ENCODE data around the gene LDLRAD4. TPM values are rescaled to one million over a fixed set of nuclear protein-coding genes. Genes with fewer than 3 reads are reported as not detected.
A peak's percentile ranks its signal among the peaks of the same experiment; 100 is the strongest.

Gene LDLRAD4
- total and polyA plus RNA-seq, 2 donors = 46.9 to 80.0 TPM

DNA sequence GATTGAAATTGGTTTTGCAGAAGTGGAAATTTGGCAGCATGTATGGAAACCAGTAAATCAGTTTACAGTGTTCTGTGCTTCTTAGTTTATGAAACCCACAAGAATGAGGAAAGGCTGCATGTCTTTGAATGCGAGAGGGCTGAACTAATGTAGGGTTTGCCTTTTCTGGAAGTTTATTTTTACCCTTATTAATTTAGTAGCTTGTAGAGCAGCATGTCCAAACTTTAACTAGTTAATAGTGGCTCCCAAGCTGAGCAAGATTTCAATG lies 50.4 kb downstream of the LDLRAD4 start:
- Histone ChIP-seq H3K9me3 (ENCODE audit: control insufficient read depth in 2 of 2, insufficient read depth in 1 of 2, low read length in 1 of 2) (no peaks in the 10 kb centered on the region), H3K27ac (ENCODE audit: low read depth in 1 of 2, low read length in 1 of 2) (no peak overlapping the region), H3K4me3 (ENCODE audit: low read length in 2 of 2) (no peak overlapping the region), H3K4me1 (ENCODE audit: control insufficient read depth in 2 of 2, insufficient read depth in 2 of 2, low read length in 2 of 2) (peaks cover 49 to 71% of the 10 kb centered on the region in 2 donors), H3K27me3 (ENCODE audit: control insufficient read depth in 2 of 2, insufficient read depth in 1 of 2, low read length in 1 of 2) (no peaks in the 10 kb centered on the region), H3K36me3 (ENCODE audit: control insufficient read depth in 2 of 2, insufficient read depth in 2 of 2, low read length in 1 of 2) (peaks cover 18 to 21% of the 10 kb centered on the region in 2 donors)
- 57% methylated on average over 1 of the region's 1 CpG for WGBS
- DNase-seq (ENCODE audit: low read depth in 6 of 9, low spot score in 9 of 9) = no peak

GRCh38 chr18:13269521-13270011 lies 51.0 kb downstream of the LDLRAD4 start:
- H3K9me3 ChIP-seq (ENCODE audit: control insufficient read depth in 2 of 2, insufficient read depth in 1 of 2, low read length in 1 of 2) = no peaks in the 10 kb centered on the region
- no peak for DNase-seq (ENCODE audit: low read depth in 6 of 9, low spot score in 9 of 9)
- no peak overlapping the region for H3K27ac ChIP-seq (ENCODE audit: low read depth in 1 of 2, low read length in 1 of 2)
- H3K4me3 ChIP-seq (ENCODE audit: low read length in 2 of 2) = no peak overlapping the region
- H3K27me3 ChIP-seq (ENCODE audit: control insufficient read depth in 2 of 2, insufficient read depth in 1 of 2, low read length in 1 of 2) = no peaks in the 10 kb centered on the region
- H3K36me3 ChIP-seq (ENCODE audit: control insufficient read depth in 2 of 2, insufficient read depth in 2 of 2, low read length in 1 of 2) = peaks cover 18 to 21% of the 10 kb centered on the region in 2 donors
- 82% methylated on average over 10 of the region's 10 CpGs for WGBS
- H3K4me1 ChIP-seq (ENCODE audit: control insufficient read depth in 2 of 2, insufficient read depth in 2 of 2, low read length in 2 of 2) = peaks cover 49 to 77% of the 10 kb centered on the region in 2 donors

DNA sequence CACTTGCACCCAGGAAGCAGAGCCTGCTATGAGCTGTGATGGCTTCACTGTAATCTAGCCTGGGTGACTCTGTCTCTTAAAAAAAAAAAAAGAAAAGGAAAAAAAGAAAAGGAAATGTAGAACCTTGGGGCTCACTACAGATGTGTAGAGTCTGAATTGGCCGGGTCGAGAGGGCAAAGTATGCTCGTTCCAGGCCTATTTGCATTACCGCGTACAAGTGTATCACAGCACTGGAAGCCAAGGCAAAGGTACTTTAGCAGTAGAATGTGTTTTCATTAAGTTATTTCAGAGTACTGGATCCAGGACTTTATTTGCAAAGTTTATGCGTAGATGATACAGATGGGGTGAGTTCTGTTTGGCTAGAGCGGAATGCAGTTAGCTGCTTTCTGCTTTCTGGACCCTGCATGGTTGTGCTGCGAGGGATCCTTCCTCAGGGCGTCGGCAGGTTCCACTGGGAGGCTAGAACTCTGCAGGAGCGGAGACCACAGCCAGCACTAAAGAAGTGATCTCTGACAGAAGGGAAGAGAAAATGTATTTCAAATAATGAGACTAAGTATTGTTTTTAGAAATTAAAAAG lies 51.8 kb downstream of the LDLRAD4 start:
- DNase-seq (ENCODE audit: low read depth in 6 of 9, low spot score in 9 of 9) = no peak
- WGBS = 97% methylated on average over 11 of the region's 11 CpGs
- Histone ChIP-seq H3K4me1 (ENCODE audit: control insufficient read depth in 2 of 2, insufficient read depth in 2 of 2, low read length in 2 of 2) (peaks cover 48 to 70% of the 10 kb centered on the region in 2 donors), H3K27ac (ENCODE audit: low read depth in 1 of 2, low read length in 1 of 2) (no peak overlapping the region), H3K27me3 (ENCODE audit: control insufficient read depth in 2 of 2, insufficient read depth in 1 of 2, low read length in 1 of 2) (no peaks in the 10 kb centered on the region), H3K4me3 (ENCODE audit: low read length in 2 of 2) (no peak overlapping the region), H3K9me3 (ENCODE audit: control insufficient read depth in 2 of 2, insufficient read depth in 1 of 2, low read length in 1 of 2) (no peaks in the 10 kb centered on the region), H3K36me3 (ENCODE audit: control insufficient read depth in 2 of 2, insufficient read depth in 2 of 2, low read length in 1 of 2) (peaks cover 18 to 21% of the 10 kb centered on the region in 2 donors)

GRCh38 chr18:13271302-13271911 lies 52.8 kb downstream of the LDLRAD4 start:
- Histone ChIP-seq H3K4me3 (ENCODE audit: low read length in 2 of 2) (no peak overlapping the region), H3K27ac (ENCODE audit: low read depth in 1 of 2, low read length in 1 of 2) (no peak overlapping the region), H3K27me3 (ENCODE audit: control insufficient read depth in 2 of 2, insufficient read depth in 1 of 2, low read length in 1 of 2) (no peaks in the 10 kb centered on the region), H3K4me1 (ENCODE audit: control insufficient read depth in 2 of 2, insufficient read depth in 2 of 2, low read length in 2 of 2) (peaks cover 44 to 68% of the 10 kb centered on the region in 2 donors), H3K36me3 (ENCODE audit: control insufficient read depth in 2 of 2, insufficient read depth in 2 of 2, low read length in 1 of 2) (peaks cover 18% of the 10 kb centered on the region in 2 donors), H3K9me3 (ENCODE audit: control insufficient read depth in 2 of 2, insufficient read depth in 1 of 2, low read length in 1 of 2) (no peaks in the 10 kb centered on the region)
- 97% methylated on average over 16 of the region's 16 CpGs for whole genome bisulfite sequencing
- no peak for DNase-seq (ENCODE audit: low read depth in 6 of 9, low spot score in 9 of 9)

DNA sequence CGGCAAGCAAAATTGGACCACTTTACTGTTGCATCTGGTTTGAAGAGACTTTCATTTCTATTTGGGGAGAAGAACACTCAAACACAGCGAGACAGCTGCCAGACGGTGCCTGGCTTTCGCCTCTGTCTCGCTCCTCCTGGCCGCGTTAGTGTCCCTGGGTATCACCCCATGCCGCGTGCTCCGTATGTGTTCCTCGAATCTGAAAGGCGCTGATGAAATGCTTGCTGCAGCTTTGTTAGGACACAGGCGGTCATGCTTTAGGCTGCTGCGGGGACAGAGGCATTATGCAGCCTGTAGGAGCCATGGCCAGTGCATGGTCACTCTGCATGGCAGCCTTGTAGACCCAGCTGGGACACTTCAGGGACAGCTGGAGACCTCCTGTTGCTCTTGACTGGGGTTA lies 53.9 kb downstream of the LDLRAD4 start:
- H3K27me3 ChIP-seq (ENCODE audit: control insufficient read depth in 2 of 2, insufficient read depth in 1 of 2, low read length in 1 of 2) = no peaks in the 10 kb centered on the region

GRCh38 chr18:13273800-13274199 lies 55.2 kb downstream of the LDLRAD4 start:
- no peaks in the 10 kb centered on the region for H3K27me3 ChIP-seq (ENCODE audit: control insufficient read depth in 2 of 2, insufficient read depth in 1 of 2, low read length in 1 of 2)
- H3K36me3 ChIP-seq (ENCODE audit: control insufficient read depth in 2 of 2, insufficient read depth in 2 of 2, low read length in 1 of 2) = peaks cover 28 to 32% of the 10 kb centered on the region in 2 donors
- peak in 6 of 9 donors; percentile 29 to 79 (median 44) for DNase-seq (ENCODE audit: low read depth in 6 of 9, low spot score in 9 of 9)
- WGBS = 52% methylated on average over 9 of the region's 9 CpGs
- peak overlapping the region; percentile 71 to 77 for H3K27ac ChIP-seq (ENCODE audit: low read depth in 1 of 2, low read length in 1 of 2)
- H3K4me3 ChIP-seq (ENCODE audit: low read length in 2 of 2) = no peak overlapping the region
- no peaks in the 10 kb centered on the region for H3K9me3 ChIP-seq (ENCODE audit: control insufficient read depth in 2 of 2, insufficient read depth in 1 of 2, low read length in 1 of 2)
- peaks cover 31 to 65% of the 10 kb centered on the region in 2 donors for H3K4me1 ChIP-seq (ENCODE audit: control insufficient read depth in 2 of 2, insufficient read depth in 2 of 2, low read length in 2 of 2)

More for the DNA sequence above, 53.9 kb downstream of the LDLRAD4 start:
- H3K4me1 ChIP-seq (ENCODE audit: control insufficient read depth in 2 of 2, insufficient read depth in 2 of 2, low read length in 2 of 2) = peaks cover 40 to 68% of the 10 kb centered on the region in 2 donors
- no peak overlapping the region for H3K4me3 ChIP-seq (ENCODE audit: low read length in 2 of 2)
- WGBS = 98% methylated on average over 14 of the region's 14 CpGs
- no peak for DNase-seq (ENCODE audit: low read depth in 6 of 9, low spot score in 9 of 9)
- H3K36me3 ChIP-seq (ENCODE audit: control insufficient read depth in 2 of 2, insufficient read depth in 2 of 2, low read length in 1 of 2) = peaks cover 18 to 22% of the 10 kb centered on the region in 2 donors
- no peak overlapping the region for H3K27ac ChIP-seq (ENCODE audit: low read depth in 1 of 2, low read length in 1 of 2)
- H3K9me3 ChIP-seq (ENCODE audit: control insufficient read depth in 2 of 2, insufficient read depth in 1 of 2, low read length in 1 of 2) = no peaks in the 10 kb centered on the region

DNA sequence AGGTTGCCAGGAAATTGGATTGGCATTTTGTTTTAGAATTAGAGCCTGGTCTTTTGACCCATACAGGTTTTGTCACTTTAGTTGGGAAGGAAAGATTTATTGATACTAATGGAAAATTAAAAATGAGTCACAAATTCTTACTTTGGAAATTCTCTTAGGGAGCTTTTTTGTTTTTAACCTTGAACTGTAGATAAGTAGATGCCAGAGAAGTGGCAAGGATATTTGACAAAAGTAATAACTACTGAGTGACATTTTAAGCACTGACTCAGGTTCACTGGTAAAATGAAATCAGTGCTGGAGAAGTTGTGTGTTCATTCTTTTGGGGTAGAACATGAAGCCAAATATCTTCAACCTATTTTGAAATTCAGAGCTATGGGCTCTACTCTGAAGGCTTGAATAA lies 56.5 kb downstream of the LDLRAD4 start:
- H3K27ac ChIP-seq (ENCODE audit: low read depth in 1 of 2, low read length in 1 of 2) = no peak overlapping the region

GRCh38 chr18:13276530-13277520 lies 58.3 kb downstream of the LDLRAD4 start:
- peaks cover 47 to 51% of the 10 kb centered on the region in 2 donors for H3K36me3 ChIP-seq (ENCODE audit: control insufficient read depth in 2 of 2, insufficient read depth in 2 of 2, low read length in 1 of 2)
- peaks cover 30 to 58% of the 10 kb centered on the region in 2 donors for H3K4me1 ChIP-seq (ENCODE audit: control insufficient read depth in 2 of 2, insufficient read depth in 2 of 2, low read length in 2 of 2)
- H3K27ac ChIP-seq (ENCODE audit: low read depth in 1 of 2, low read length in 1 of 2) = peak overlapping the region in 1 of 2 donors; percentile 19
- H3K27me3 ChIP-seq (ENCODE audit: control insufficient read depth in 2 of 2, insufficient read depth in 1 of 2, low read length in 1 of 2) = no peaks in the 10 kb centered on the region
- DNase-seq (ENCODE audit: low read depth in 6 of 9, low spot score in 9 of 9) = peak in 5 of 9 donors; percentile 23 to 74 (median 50)
- peaks cover 0 to 6% of the 10 kb centered on the region in 2 donors for H3K9me3 ChIP-seq (ENCODE audit: control insufficient read depth in 2 of 2, insufficient read depth in 1 of 2, low read length in 1 of 2)
- H3K4me3 ChIP-seq (ENCODE audit: low read length in 2 of 2) = no peak overlapping the region
- 87% methylated on average over 23 of the region's 23 CpGs for WGBS

More for the DNA sequence above, 56.5 kb downstream of the LDLRAD4 start:
- Histone ChIP-seq H3K4me1 (ENCODE audit: control insufficient read depth in 2 of 2, insufficient read depth in 2 of 2, low read length in 2 of 2) (peaks cover 30 to 62% of the 10 kb centered on the region in 2 donors), H3K9me3 (ENCODE audit: control insufficient read depth in 2 of 2, insufficient read depth in 1 of 2, low read length in 1 of 2) (no peaks in the 10 kb centered on the region), H3K27me3 (ENCODE audit: control insufficient read depth in 2 of 2, insufficient read depth in 1 of 2, low read length in 1 of 2) (no peaks in the 10 kb centered on the region), H3K4me3 (ENCODE audit: low read length in 2 of 2) (no peak overlapping the region), H3K36me3 (ENCODE audit: control insufficient read depth in 2 of 2, insufficient read depth in 2 of 2, low read length in 1 of 2) (peaks cover 35 to 38% of the 10 kb centered on the region in 2 donors)
- DNase-seq (ENCODE audit: low read depth in 6 of 9, low spot score in 9 of 9) = no peak
